ENCODE data around the gene TEX48.

Gene TEX48

DNA sequence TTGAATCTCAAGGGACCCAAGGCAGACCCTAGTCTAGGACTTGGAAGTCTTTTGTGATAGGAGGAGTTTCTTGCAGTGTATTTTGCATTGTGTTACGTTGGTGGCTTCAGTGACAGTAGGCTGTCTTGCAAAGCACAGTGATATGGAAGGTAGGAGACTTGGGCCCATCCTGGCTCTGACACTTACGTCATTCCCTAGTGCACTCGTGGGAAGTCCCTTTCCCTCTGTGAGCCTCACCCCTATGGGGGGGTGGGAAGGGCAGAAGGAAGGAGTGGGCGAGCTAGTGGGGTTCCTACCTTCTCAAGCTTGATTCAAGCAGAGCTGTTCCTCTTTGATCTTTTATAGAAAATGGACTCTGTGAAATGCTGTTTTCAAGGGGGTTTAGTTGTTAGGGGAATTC lies 15.1 kb downstream of the TEX48 start:
- no peak for DNase-seq (ENCODE audit: low read depth in 2 of 2)

- DNase-seq (ENCODE audit: low read depth in 2 of 2) = no peak
Measured at GRCh38 chr9:114666401-114666800, 15.6 kb downstream of the TEX48 start.

DNA sequence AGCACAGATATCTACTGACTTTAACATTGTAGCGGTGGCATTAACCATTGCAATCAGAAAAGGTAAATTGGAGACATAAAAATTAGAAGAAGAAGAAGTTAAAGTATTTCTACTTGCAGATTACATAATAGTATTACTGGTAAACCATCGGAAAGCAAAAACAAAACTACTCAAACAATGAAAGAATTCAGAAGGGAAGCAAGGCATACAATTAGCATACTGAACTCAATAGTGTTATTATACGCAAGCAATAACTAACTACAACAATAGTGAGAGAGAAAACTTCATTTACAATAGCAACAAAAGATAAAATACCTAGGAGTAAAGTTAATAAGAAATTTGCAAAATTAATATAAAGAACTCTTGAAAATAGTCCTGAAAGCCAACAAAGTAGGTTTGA lies 17.8 kb downstream of the TEX48 start:
- no peak for DNase-seq (ENCODE audit: low read depth in 2 of 2)

DNA sequence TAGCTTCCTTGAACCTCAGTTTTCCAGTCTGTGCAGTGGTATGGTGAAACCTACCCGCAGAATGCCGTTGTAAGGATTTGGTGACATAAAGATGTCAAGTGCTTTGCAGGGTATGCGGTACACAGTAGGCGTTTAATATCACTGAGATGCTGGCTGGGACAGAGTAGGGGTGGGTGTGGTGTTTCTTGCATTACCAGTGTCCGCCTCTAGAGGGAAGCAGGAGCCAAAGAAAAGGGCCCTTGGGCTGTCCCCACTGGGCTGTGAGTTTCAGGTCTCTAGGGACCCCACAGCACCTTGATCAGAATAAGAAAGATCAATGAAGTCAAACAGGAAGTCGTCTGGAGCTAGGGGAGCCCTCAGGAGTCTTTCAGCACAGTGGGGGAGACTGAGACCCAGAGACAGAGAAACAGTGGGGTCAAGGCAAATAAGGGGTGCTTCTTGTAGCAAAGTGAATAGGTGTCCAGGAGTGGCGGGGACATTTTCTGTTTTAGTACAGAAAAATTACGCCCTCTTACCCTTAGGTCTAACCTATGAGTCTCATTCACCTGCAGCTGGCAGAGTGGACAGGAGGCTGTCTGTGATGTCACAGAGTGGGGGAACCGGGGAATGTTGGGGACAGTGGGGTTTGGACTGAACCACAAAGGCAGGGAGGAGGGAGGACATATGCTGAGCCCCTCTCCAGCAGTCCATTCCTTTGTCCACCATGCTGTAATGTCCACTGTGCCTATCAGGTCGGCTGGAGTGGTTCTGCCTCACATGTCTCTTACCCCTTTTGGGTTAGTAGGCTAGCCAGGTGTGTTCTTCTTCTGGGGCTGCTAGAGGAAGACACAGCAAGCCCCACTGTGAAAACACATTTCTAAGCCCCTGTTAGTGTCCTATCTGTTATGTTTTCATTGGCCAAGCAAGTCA lies 19.7 kb downstream of the TEX48 start:
- DNase-seq (ENCODE audit: low read depth in 2 of 2) = peak; percentile 59 to 63

DNA sequence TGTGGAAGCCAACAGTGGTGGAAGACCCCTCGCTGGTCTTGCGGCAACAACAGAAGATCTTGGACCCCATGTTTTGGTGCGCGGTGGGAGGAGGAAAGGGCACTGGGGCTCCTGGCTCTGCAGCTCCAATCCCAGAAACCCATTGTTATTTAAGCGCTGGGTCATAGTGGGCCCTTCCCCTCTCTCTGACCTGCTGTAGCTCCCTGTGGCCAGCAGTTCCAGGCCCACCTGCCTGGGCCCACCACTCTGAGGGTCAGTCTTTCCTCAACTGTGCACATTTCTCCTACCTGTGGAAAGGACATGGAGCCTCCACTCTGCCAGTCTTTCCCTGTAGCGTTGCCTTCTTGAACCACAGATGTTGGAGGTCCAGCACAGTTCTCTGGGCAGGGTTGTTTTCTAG lies 24.3 kb downstream of the TEX48 start, which contains the start of gene TEX53:
TEX53 (minus strand) TSS at position 101 of the 400 bp plus-strand sequence; CDS start at position 70, 31 bp downstream.
- DNase-seq (ENCODE audit: low read depth in 2 of 2) = no peak

GRCh38 chr9:114656301-114656700 lies 25.7 kb downstream of the TEX48 start:
- no peak for DNase-seq (ENCODE audit: low read depth in 2 of 2)

DNA sequence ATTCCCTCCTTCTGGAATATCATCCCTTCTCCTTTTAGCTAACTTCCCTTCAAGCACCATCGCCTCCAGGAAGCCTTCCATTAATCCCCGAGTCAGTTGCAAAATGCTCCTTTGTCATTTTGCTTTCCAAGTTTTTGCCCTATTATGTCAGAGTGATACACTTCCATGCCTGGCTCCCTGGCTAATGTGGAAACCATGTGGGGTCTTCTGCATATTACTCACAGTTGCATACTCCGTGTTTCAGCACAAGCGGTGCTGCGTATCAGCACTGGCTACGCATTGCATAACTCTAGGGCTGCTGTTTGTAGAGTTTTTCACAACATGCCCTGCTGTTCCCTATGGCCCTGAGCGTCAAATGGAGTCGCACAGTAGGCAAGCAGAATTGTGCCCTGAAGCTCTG lies 26.3 kb downstream of the TEX48 start:
- DNase-seq (ENCODE audit: low read depth in 2 of 2) = no peak

GRCh38 chr9:114653556-114654159 lies 28.3 kb downstream of the TEX48 start:
- DNase-seq (ENCODE audit: low read depth in 2 of 2) = peak; percentile 69 to 79

GRCh38 chr9:114652776-114653555 lies 29.0 kb downstream of the TEX48 start:
- DNase-seq (ENCODE audit: low read depth in 2 of 2) = no peak

- no peak for DNase-seq (ENCODE audit: low read depth in 2 of 2)
Measured at GRCh38 chr9:114643896-114644295, 38.1 kb downstream of the TEX48 start.

DNA sequence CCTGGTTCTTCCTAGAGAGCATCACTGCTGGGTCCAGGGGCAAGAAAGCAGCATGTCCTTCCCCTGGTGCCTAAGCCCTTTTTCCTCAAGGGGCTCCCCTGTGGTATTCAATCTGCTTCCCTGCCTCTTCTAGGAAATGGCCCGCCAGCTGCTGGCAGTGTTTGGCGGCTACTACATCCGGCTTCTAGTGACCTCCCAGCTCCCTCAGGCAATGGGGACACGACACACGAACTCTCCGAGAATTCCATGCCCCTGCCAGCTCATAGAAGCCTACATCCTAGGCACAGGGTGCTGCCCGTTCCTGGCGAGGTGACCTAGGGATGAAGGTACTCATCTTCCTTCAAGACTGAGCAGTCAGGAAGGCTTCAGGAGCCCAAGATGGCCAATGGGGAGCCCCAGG lies 39.0 kb downstream of the TEX48 start:
- DNase-seq (ENCODE audit: low read depth in 2 of 2) = no peak

- DNase-seq (ENCODE audit: low read depth in 2 of 2) = no peak
Measured at GRCh38 chr9:114641967-114642366, 40.0 kb downstream of the TEX48 start.

GRCh38 chr9:114638404-114638803 lies 43.6 kb downstream of the TEX48 start:
- no peak for DNase-seq (ENCODE audit: low read depth in 2 of 2)

DNA sequence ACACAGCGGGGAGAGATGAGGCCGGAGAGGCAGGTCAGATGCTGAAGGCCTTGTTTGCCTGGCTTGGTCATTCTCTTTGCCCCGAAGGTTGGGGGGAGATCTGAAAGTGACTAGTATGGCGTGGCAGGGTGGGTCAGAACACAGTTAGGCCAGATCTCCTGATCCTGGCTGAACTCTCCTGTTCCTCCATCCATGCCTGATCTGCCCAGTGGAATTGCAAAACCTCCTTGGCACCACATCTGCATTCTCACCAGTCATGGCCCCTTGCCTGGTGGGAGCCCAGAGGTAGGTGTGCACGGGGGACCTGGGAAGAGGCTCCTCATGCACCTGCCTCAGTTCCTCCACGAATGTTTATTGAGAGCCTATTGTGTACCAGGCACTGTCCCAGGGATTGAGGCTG lies 47.6 kb downstream of the TEX48 start:
- DNase-seq (ENCODE audit: low read depth in 2 of 2) = no peak

GRCh38 chr9:114633438-114634089 lies 48.4 kb downstream of the TEX48 start:
- DNase-seq (ENCODE audit: low read depth in 2 of 2) = no peak

GRCh38 chr9:114631166-114631565 lies 50.8 kb downstream of the TEX48 start:
- DNase-seq (ENCODE audit: low read depth in 2 of 2) = no peak

GRCh38 chr9:114629563-114630090 lies 52.4 kb downstream of the TEX48 start:
- DNase-seq (ENCODE audit: low read depth in 2 of 2) = no peak

GRCh38 chr9:114627553-114627952 lies 54.4 kb downstream of the TEX48 start:
- DNase-seq (ENCODE audit: low read depth in 2 of 2) = no peak

DNA sequence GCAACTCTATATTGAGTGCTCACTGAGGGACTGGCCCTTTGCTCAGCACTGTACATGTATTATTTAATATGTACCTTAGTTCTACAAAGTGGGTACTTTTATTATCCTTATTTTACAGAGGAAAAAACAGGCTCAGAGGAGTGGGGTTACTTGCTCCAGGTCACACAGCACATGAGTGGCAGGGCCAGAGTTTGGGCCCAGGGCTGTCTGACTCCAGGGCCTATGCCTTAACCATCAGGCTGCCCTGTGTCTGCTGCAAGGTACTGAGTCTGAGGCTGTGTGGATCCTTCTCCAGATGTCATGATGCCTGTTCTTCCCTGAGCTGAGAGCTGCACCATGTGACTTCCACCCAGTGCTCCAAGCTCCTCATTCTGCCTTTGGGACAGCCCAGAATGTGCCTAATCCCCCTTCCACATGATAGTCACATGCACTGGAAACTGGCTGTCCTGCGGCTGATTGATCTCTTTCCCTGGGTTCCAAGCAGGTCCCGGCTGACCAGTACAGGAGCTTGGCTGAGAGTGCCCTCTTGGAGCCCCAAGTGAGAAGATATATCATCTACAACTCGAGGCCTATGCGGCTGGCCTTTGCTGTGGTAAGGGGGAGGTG lies 55.5 kb downstream of the TEX48 start:
- no peak for DNase-seq (ENCODE audit: low read depth in 2 of 2)

- DNase-seq (ENCODE audit: low read depth in 2 of 2) = no peak
Measured at GRCh38 chr9:114624677-114625076, 57.3 kb downstream of the TEX48 start.

GRCh38 chr9:114621975-114622609 lies 59.9 kb downstream of the TEX48 start:
- no peak for DNase-seq (ENCODE audit: low read depth in 2 of 2)

Data from stimulated activated CD4-positive, alpha-beta T cell treated with anti-CD3 and anti-CD28 coated beads, Interleukin-4, amount 100 ng/mL, for 48 hours (primary cell).